H9 (cell line): ENCODE measurements around the gene SEPTIN12. TPM values are rescaled to one million over a fixed set of nuclear protein-coding genes. Genes with fewer than 3 reads are reported as not detected.

Source experiments
- DNase-seq: peaks from one replicate; pipeline ENCODE4 v3.0.0-alpha.2; 2017
- H2AFZ ChIP-seq: one replicate; pipeline ENCODE4 v1.6.1; 2013; ENCODE audit warnings: mild to moderate bottlenecking, low read length, control low read depth, moderate library complexity
- H2AK5ac ChIP-seq: 2 replicates; pipeline ENCODE4 v1.6.1; 2013; ENCODE audit warnings: low read length, control low read depth, mixed read lengths; ENCODE audit not compliant: insufficient read length
- H2BK120ac ChIP-seq: one replicate; pipeline ENCODE4 v1.6.1; 2013; ENCODE audit warnings: low read depth, mild to moderate bottlenecking, low read length, control low read depth, inconsistent platforms; ENCODE audit not compliant: poor library complexity, severe bottlenecking
- H2BK12ac ChIP-seq: 2 replicates; pipeline ENCODE4 v1.6.1; 2013; ENCODE audit warnings: low read length, control low read depth, mixed read lengths, low read depth; ENCODE audit not compliant: insufficient read length
- H2BK15ac ChIP-seq: 2 replicates; pipeline ENCODE4 v1.6.1; 2013; ENCODE audit warnings: low read depth, low read length, control low read depth
- H2BK20ac ChIP-seq: one replicate; pipeline ENCODE4 v1.6.1; 2013; ENCODE audit warnings: low read depth, mild to moderate bottlenecking, low read length, control low read depth, inconsistent platforms; ENCODE audit not compliant: poor library complexity, severe bottlenecking
- H2BK5ac ChIP-seq: 2 replicates; pipeline ENCODE4 v1.6.1; 2013; ENCODE audit warnings: low read length, control low read depth, mixed read lengths; ENCODE audit not compliant: insufficient read length
- H3K14ac ChIP-seq: 2 replicates; pipeline ENCODE4 v1.6.1; 2013; ENCODE audit warnings: low read length, control low read depth; ENCODE audit not compliant: insufficient read depth
- H3K18ac ChIP-seq: 2 replicates; pipeline ENCODE4 v1.6.1; 2013; ENCODE audit warnings: low read depth, mild to moderate bottlenecking, mixed read lengths, low read length, control low read depth; ENCODE audit not compliant: insufficient read length
- H3K23ac ChIP-seq: 2 replicates; pipeline ENCODE4 v1.6.1; 2013; ENCODE audit warnings: low read length, control low read depth, mixed read lengths, low read depth; ENCODE audit not compliant: insufficient read length
- H3K23me2 ChIP-seq: 2 replicates; pipeline ENCODE4 v1.6.1; 2013; ENCODE audit warnings: low read depth, mild to moderate bottlenecking, mixed read lengths, low read length, control low read depth; ENCODE audit not compliant: insufficient read length, poor library complexity, severe bottlenecking
- H3K27ac ChIP-seq: 2 replicates; pipeline ENCODE4 v1.5.1; 2013; ENCODE audit warnings: low read length, control low read depth, mixed read lengths, low read depth; ENCODE audit not compliant: insufficient read length
- H3K27me3 ChIP-seq: 2 replicates; pipeline ENCODE4 v1.6.1; 2013; ENCODE audit warnings: low read length, control low read depth, inconsistent platforms; ENCODE audit not compliant: insufficient read depth
- H3K4ac ChIP-seq: 2 replicates; pipeline ENCODE4 v1.6.1; 2013; ENCODE audit warnings: low read depth, mild to moderate bottlenecking, control low read depth, inconsistent platforms, low read length, moderate library complexity
- H3K4me1 ChIP-seq: 2 replicates; pipeline ENCODE4 v1.6.1; 2013; ENCODE audit warnings: low read length, control low read depth, inconsistent platforms; ENCODE audit not compliant: insufficient read depth
- H3K4me2 ChIP-seq: 2 replicates; pipeline ENCODE4 v1.6.1; 2013; ENCODE audit warnings: low read length, control low read depth, mixed read lengths; ENCODE audit not compliant: insufficient read length, insufficient read depth
- H3K56ac ChIP-seq: 2 replicates; pipeline ENCODE4 v1.6.1; 2013; ENCODE audit warnings: low read depth, mild to moderate bottlenecking, mixed read lengths, low read length, control low read depth; ENCODE audit not compliant: insufficient read length
- H3K79me1 ChIP-seq: 2 replicates; pipeline ENCODE4 v1.6.1; 2013; ENCODE audit warnings: low read depth, mild to moderate bottlenecking, moderate library complexity, low read length, control low read depth, inconsistent platforms; ENCODE audit not compliant: insufficient read depth, poor library complexity, severe bottlenecking
- H3K79me2 ChIP-seq: 2 replicates; pipeline ENCODE4 v1.6.1; 2013; ENCODE audit warnings: low read length, control low read depth, inconsistent platforms; ENCODE audit not compliant: insufficient read depth
- H3K9ac ChIP-seq: 2 replicates; pipeline ENCODE4 v1.6.1; 2013; ENCODE audit warnings: low read length, control low read depth, mixed read lengths; ENCODE audit not compliant: insufficient read length; ENCODE audit errors: extremely low read depth
- H3K9me3 ChIP-seq: one replicate; pipeline ENCODE4 v1.6.1; 2013; ENCODE audit warnings: low read depth, low read length, inconsistent platforms; ENCODE audit not compliant: control insufficient read depth
- H3T11ph ChIP-seq: one replicate; pipeline ENCODE4 v1.6.1; 2013; ENCODE audit warnings: mild to moderate bottlenecking, low read length, control low read depth, inconsistent platforms
- H4K20me1 ChIP-seq: one replicate; pipeline ENCODE4 v1.6.1; 2013; ENCODE audit not compliant: control insufficient read depth, insufficient read length, insufficient read depth
- H4K5ac ChIP-seq: 2 replicates; pipeline ENCODE4 v1.6.1; 2013; ENCODE audit warnings: low read depth, mild to moderate bottlenecking, mixed read lengths, low read length, control low read depth; ENCODE audit not compliant: insufficient read length
- H4K8ac ChIP-seq: replicated peaks from 2 replicates; pipeline ENCODE4 v1.6.1; 2013; ENCODE audit warnings: low read length, control low read depth, mixed read lengths, low read depth; ENCODE audit not compliant: insufficient read length
- H4K91ac ChIP-seq: 2 replicates; pipeline ENCODE4 v1.6.1; 2013; ENCODE audit warnings: low read depth, mild to moderate bottlenecking, moderate library complexity, mixed read lengths, low read length, control low read depth; ENCODE audit not compliant: insufficient read length
- H3K27ac Mint-ChIP-seq, 3 experiments: 2 replicates in 2 of 3; 3 replicates in 1 of 3; pipeline ENCODE4 v1.8.0; 2020 to 2021; ENCODE audit warnings: mixed read lengths in 3 of 3, mild to moderate bottlenecking in 1 of 3, moderate library complexity in 1 of 3
- H3K27me3 Mint-ChIP-seq: 2 replicates; pipeline ENCODE4 v1.8.0; 2021; ENCODE audit warnings: low read depth, mild to moderate bottlenecking, moderate library complexity, mixed read lengths
- H3K36me3 Mint-ChIP-seq, 3 experiments: 2 replicates in 2 of 3; 3 replicates in 1 of 3; pipeline ENCODE4 v1.8.0; 2020 to 2021; ENCODE audit warnings: low read depth in 3 of 3, mixed read lengths in 3 of 3; ENCODE audit not compliant: insufficient read depth in 1 of 3
- H3K4me1 Mint-ChIP-seq, 2 experiments: 2 replicates each; pipeline ENCODE4 v1.8.0; 2020; ENCODE audit warnings: mixed read lengths in 2 of 2
- H3K4me3 Mint-ChIP-seq, 2 experiments: 2 replicates in 1 of 2; 3 replicates in 1 of 2; pipeline ENCODE4 v1.8.0; 2020 to 2021; ENCODE audit warnings: mild to moderate bottlenecking in 2 of 2, mixed read lengths in 2 of 2, moderate library complexity in 1 of 2
- H3K9me3 Mint-ChIP-seq, 2 experiments: 2 replicates in 1 of 2; 3 replicates in 1 of 2; pipeline ENCODE4 v1.8.0; 2020; ENCODE audit warnings: mild to moderate bottlenecking in 2 of 2, mixed read lengths in 2 of 2, moderate library complexity in 1 of 2
- WGBS: extraction: QIAGEN DNeasy Blood & Tissue Kit; methylation state at CpG from one replicate; pipeline ENCODE4 v1.1.7; 2013; ENCODE audit warnings: missing lambda C conversion rate, low lambda C conversion rate, mixed read lengths; ENCODE audit not compliant: insufficient read length; ENCODE audit errors: extremely low coverage; 5-methylcytosine and 5-hydroxymethylcytosine counted together
- total RNA-seq: library from RNA; stranded (reverse); gene quantifications from 2 replicates; pipeline ENCODE4 v1.2.1, GENCODE V29; 2021
- TF ChIP-seq, protein P1 (sequence below): fragments of 200-600 bp; sonication (generic); conservative IDR thresholded peaks from 3 replicates; pipeline ENCODE4 v1.8.0; 2021; ENCODE audit warnings: antibody characterized with exemption, mild to moderate bottlenecking

Gene SEPTIN12
- total RNA-seq, 1 experiment from 2014 or later, result 0.48 TPM

- Histone ChIP-seq H2BK20ac (no peak overlapping the region), H3K56ac (no peak overlapping the region), H2BK15ac (no peak overlapping the region), H3K9me3 (no peaks in the 10 kb centered on the region), H3K4ac (no peak overlapping the region), H2AK5ac (no peak overlapping the region), H3T11ph (no peak overlapping the region), H4K91ac (no peak overlapping the region), H3K9ac (no peak overlapping the region), H2BK12ac (no peak overlapping the region), H3K79me1 (no peaks in the 10 kb centered on the region), H4K8ac (no peak overlapping the region), H3K27me3 (no peaks in the 10 kb centered on the region), H3K23me2 (no peaks in the 10 kb centered on the region), H3K14ac (no peak overlapping the region), H3K4me2 (no peak overlapping the region), H3K18ac (no peak overlapping the region), H4K20me1 (no peaks in the 10 kb centered on the region), H3K79me2 (no peaks in the 10 kb centered on the region), H3K27ac (no peak overlapping the region), H2BK120ac (no peak overlapping the region), H2BK5ac (no peak overlapping the region), H3K23ac (no peak overlapping the region), H2AFZ (no peak overlapping the region), H3K4me1 (no peaks in the 10 kb centered on the region), H4K5ac (no peak overlapping the region)
- H3K27ac Mint-ChIP-seq, result no peak overlapping the region
- H3K4me1 Mint-ChIP-seq, result no peaks in the 10 kb centered on the region
- no CpG with 5 or more reads among the region's 4 CpGs for WGBS
- peaks cover 21 to 86% (median 67%) of the 10 kb centered on the region in 3 experiments; a peak in 6 of 7 replicates for H3K36me3 Mint-ChIP-seq
- TF ChIP-seq, protein P1, sequence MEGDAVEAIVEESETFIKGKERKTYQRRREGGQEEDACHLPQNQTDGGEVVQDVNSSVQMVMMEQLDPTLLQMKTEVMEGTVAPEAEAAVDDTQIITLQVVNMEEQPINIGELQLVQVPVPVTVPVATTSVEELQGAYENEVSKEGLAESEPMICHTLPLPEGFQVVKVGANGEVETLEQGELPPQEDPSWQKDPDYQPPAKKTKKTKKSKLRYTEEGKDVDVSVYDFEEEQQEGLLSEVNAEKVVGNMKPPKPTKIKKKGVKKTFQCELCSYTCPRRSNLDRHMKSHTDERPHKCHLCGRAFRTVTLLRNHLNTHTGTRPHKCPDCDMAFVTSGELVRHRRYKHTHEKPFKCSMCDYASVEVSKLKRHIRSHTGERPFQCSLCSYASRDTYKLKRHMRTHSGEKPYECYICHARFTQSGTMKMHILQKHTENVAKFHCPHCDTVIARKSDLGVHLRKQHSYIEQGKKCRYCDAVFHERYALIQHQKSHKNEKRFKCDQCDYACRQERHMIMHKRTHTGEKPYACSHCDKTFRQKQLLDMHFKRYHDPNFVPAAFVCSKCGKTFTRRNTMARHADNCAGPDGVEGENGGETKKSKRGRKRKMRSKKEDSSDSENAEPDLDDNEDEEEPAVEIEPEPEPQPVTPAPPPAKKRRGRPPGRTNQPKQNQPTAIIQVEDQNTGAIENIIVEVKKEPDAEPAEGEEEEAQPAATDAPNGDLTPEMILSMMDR, result no peak
- no peaks in the 10 kb centered on the region for H3K27me3 Mint-ChIP-seq
- H3K9me3 Mint-ChIP-seq, result no peaks in the 10 kb centered on the region
- H3K4me3 Mint-ChIP-seq, result no peak overlapping the region
- DNase-seq, result no peak
These were observed 38.4 kb upstream of the SEPTIN12 start for GRCh38 chr16:4826526-4826925.
